ENCODE data around the gene DGKB.

Gene DGKB

DNA sequence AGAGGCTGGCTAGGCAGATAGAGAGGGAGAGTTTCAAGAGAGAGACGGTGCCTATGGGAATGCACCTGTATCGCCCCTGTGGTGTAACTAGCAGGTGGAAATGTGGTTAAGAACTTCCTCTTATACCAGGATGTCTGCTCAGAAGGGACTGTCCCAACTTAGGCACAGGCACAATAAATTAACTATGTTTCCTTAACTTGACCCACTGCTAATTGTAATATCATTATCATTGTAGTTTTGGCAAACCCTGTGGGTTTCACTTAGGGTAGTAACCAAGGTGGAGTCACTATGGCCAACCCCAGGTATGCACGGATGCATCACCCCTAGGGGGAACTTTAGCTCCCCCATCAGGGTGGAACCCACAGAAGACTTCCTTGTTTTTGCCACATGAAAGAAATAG, 455.7 kb downstream of the DGKB start:
- no peak for DNase-seq

DNA sequence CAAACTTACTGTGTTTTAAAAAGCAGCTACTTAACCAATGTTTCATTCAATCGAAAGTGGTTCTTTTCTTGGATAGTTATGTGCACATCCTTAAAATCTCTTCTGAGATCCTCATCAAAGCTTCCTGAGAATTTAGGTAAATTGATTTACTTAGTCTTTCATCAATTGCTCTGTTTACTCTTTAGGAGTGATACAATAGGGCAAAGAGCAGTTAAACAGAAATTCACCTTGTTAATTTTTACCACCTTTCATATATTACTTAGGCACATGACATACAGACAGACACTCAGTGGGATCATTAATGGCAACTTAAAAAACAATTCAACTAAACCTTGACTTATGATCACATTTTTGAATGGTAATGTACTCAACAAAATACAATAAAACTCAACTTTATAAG, 456.3 kb downstream of the DGKB start:
- DNase-seq = no peak

DNA sequence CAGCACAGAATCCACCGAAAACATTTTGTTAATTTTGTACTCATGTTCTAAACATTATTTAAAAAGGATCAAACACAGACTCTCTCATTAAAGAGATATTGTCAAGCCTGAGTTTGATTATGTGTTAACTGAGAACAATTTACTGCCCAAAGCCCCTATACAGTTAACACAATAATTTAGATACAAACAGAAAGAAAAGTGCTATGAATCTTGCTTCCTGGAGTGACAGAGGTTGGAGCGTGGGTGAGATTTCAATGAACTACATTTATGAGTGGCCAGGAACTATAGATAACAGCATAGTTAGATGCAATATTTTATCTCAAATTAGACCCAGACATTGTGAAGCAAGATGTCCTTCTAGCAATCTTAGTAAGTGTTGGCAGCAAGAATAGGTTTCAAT, 464.2 kb downstream of the DGKB start:
- DNase-seq = no peak

DNA sequence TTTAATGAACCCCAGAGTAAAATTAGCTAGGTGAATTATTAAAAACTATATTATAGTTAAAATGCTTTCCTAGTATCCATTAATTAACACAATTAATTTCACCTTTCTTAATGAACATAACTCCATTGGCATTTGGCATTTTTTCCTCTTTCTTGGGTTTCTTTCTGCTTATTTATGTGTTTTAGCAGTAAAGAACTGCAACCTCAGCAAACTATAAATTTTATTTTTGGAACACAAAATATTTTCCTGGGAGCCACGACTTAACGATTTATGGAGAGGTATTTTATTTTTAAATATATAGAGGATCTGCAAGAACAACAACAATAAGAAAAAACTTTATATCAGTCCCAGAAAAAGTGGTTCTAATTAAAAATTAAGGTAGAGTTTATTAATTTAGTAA, 465.7 kb downstream of the DGKB start:
- DNase-seq = no peak

DNA sequence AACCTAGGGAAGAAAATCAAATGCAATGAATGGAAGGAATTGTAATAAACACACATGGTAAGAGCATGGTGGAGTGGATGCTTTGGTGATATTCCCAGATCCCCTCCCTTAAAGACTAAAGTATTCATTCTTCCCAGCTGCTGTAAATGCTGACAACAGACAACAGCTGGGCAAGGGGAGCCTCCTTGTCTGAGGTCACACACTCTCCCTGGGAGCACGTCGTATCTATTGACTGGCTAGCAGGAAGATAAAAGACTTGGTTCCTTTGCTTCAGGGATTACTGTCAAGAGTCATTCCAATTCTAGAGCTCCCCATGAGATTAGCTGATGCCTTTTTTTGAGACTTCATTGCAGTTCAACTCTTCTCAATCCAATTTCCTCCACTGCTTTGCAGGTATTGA, 469.6 kb downstream of the DGKB start:
- no peak for DNase-seq

DNA sequence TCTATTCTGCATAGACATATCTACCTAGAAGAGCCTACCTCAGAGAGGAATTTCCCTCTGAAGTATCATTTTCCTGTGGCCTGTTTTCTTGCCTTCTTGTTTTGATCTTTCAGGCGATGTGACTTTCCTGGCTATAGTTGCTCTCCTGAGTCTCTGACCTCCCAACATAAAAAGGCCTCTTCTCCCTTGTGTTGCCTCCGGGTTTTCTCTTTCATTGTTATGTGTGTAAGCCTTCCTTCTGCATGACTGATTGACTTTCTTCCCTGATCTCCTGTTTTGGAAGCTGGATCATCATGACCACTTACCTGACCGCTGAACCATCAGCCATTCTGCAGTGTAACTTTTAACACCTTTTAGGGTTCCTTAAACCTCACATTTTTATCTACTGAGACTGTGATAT, 471.6 kb downstream of the DGKB start:
- no peak for DNase-seq

DNA sequence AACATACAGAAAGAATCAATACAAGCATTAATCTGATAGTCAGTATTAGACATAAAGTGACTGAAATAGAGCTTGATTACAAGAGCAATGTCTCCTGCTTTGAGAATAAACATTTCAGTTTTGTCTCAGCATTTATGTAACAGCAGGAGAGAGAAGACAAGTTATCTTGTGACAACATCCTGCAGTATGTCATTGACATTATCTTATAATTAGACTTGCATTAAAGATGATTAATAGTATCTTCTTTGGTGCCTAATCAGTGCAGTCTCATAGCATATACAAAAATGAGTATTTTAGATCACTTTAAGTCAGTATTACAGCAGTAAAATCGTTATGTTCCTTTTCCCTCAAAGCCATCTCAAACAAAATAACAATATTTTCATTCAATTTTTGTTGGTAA, 477.0 kb downstream of the DGKB start:
- DNase-seq = no peak

DNA sequence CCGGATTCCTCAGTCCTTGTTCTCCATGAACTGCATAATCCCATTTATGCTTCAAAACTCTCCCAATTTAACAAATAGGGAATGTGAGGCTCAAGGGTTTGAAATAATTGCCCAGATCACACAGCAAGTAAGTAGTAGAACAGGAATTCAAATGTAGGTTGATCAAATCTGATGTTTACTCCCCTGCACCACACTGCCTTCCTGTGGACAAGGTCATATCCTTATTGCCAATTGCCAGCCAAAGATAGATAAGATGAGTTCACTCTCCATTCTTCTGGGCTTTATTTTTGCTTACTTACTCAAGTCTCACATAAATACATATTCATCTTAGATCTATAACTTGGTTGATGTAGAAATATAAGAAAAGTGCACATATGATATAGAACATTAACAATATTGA, 477.9 kb downstream of the DGKB start:
- no peak for DNase-seq

DNA sequence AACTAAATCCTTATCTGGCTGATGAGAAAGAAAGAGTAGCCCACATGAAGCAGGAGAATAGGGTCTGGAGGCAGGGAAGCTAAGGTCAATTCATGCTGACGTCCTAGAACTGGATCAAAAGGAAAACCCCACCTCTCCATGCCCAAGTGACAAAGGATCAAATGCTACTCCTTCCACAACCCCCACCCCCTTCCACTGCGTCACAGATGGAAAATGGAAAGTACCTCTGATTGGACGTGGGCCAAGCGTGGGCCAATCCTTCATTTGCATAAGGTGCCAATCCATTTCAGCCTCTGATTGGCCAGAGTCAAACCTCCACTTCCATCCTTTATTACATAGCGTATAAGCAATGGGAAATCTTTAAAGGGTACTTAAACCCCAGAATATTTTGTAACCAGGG, 481.8 kb downstream of the DGKB start:
- DNase-seq = no peak

DNA sequence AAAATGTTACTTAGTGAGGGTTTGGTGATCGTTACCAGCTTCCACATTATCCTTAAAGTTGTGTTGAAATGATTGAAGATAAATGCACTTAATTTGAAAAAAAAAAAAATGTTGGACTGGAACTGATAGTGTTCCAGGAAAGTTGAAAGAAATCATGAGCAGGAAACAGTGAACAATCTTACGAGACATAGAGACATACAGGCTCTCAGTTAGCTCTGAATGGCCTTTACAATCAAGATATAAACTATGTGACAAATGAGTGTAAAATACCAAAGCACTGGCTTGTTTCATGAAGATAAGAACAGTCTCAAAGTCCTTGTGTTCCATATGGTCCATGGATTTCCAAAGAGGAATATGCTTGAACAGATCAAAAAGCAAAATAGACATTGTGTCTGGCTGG, 483.0 kb downstream of the DGKB start:
- DNase-seq = no peak

DNA sequence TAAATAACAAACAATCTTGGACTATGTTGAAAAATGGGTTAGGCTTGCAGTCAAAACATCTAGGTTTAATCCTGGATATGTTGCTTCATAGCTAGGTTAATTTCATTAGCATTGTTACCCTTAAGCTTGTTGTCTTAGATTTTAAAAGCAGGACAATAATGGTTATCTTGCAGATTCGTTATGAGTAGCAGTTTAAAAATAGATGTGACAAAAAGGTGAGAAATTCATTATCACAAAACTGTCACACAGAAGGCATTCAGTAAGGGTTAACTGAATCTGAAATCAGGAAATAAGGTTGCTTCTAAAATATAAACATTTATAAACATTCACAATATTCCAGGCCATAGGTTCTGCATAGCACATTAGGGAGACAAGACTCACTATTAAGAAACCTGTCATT, 483.9 kb downstream of the DGKB start:
- DNase-seq = no peak

DNA sequence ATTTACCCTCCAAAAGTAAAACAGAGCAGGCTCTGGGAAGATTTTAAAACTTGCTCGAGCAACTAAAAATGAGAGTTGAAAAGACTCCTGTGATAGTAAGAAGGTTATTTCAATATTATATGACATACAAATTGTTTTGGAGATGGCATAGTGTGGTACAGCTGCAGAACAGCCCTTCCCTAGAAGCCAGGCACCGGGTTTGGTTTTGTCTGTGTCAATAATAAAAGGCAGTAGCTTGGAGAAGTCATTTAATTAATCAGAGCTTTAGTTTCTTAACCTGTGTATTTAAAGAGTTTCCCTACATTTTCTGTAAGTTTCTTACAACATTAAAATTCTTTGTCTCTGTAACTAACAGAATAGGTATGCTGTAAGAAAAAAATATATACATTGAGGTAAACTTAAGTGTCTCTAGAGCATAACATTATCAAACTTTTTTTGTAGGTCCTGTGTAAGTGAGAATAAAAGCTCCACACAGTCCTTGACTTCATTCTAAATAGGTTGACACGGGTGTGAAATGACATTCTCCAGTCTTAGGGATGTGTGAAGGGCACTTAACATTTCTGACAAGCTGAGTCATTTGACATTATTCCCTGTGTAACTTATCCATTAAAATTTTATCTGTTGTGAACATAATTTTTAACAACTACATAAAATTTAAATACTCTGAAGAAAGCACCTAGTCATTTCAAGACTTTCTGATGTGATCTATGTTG, 488.1 kb downstream of the DGKB start:
- DNase-seq = no peak

DNA sequence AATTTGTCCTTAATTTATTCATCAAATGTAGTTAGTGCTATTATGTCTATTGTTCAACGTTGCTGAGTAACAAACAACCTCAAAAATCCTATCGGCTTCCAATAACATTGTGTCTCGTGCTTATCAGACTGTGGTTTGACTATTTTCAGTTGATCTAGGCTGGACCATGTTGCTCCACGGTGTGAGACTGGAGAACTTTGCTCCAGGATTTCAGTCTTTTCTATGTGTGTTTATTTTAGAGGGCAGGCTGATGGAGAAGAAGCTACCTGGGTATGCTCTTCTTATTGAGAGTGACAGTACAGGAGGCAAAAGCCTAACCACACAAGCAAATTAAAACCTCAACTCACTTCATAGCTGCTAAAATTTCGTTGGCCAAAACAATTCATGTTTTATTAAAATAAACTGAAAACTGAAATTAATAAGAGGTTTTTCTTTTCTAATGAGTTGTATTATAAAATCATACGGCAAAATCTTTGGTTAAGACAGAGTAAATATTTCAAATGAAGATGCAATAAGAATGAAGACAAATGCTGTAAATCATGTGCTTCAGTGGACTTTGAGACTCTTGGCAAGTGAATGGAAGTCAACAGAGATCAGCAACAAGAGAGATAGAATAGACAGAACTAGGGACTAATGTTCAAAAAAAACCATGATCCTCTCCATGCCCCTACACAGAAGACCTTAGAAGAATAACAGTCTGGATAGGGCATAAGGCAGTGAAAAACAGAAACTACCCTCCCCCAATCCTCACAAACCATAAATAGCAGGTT, 495.1 kb downstream of the DGKB start:
- DNase-seq = no peak

DNA sequence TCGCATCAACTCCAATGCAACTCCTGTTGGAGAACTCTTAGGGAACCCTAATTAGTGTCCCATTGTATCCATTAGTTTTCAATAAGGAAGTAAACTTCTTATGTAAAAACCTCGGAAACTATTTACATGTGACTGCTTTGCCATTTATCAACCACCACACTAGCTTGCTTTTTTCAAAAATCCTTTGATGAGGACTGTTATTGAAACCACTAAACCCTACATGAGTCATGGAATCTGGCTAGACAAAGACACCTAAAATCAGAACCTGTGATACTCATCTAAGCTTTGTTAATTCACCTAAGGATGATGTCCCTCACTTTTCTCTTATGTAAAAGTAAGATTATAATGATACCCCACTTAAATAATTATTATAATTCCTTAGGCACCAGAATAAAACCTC, 499.0 kb downstream of the DGKB start:
- no peak for DNase-seq

DNA sequence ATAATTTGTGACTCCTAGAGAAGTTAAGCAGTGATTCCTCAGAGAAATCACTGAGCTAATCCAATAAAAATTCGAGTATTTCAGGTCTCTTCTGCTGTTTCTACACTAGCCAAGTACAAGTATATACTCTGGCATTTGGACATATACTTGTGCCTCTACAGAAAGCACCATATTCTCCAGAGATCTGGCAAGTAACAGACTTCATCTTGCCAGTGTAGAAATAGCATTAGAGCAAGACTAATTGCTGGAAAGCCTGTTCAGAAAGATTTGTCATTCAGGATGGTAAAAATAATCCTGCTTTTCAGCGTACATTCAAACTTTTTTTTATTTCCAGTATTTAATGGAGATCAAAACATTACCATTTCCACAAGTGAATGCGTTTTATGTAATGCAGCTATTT, 502.3 kb downstream of the DGKB start:
- no peak for DNase-seq

DNA sequence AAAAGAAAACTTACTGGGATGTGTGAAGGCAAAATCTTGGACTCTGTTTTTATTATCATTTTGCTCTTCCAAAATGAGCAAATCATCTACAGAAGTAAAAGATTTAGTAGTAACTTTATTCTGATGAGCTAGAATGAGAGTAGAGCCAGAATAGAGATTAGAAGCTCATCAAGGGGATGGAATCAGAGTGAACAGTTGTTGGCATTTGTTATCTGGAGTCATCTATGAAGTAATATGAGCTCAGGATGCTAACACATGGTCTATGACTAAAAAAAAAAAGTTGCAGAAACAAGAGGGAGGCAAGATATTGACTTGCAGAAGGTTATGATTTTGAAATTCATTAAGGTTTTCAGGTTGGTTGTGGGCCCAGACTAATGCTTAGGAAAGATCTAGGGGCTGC, 504.0 kb downstream of the DGKB start:
- DNase-seq = no peak

DNA sequence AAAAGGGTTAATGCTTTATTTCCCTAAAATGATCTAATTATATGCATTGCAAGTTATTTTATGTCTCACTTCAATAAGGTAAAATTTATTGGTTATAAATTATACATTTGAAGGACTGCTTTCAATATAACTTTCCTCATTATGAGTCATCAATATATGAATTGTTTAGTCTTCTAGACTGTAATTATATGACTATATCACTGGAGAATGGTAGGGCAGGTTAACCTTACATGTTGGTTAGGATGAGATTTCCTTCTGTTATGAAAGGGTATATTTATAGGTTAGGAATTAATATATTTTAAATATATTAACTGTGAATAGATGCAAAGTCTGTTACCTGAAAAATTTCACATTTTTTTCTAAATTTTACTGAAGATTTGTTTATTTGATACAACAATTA, 506.7 kb downstream of the DGKB start:
- DNase-seq = no peak

DNA sequence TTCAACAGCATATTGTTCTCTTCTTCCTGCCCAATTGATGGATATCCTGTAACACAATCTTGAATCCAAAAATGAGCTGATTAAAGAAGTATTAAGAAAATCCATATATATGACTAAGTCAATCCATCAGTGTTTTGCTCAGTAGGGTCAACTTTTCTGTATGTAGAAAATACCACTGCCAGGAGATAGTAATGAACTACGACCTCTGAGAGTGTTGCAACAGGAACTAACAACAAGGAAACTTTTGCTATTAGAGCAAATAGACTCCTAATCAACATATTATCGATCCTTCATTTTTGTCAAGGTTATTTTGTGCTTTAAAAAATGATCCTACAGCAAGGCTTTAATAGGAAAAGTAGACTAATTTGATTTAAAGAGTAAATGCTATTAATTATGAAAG, 507.8 kb downstream of the DGKB start:
- no peak for DNase-seq

DNA sequence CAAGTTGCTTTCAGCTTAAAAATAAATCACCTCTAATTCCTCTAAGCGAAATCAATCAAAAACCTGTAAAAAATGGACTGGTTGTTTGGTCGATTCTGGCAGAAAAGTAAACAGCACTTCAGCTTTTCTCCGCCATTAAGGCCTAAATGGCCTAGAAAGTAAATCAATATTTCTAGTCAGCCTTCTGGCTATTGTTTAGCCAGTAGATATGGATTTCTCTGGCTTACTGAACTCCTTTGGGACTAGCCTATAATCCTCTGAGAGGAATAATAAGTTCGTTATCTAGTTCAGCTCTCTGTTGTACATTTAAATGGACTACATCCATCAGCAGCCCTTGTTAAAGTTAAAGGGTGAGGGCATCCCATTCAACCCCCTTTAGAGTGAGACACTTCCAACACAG, 513.0 kb downstream of the DGKB start:
- DNase-seq = no peak

DNA sequence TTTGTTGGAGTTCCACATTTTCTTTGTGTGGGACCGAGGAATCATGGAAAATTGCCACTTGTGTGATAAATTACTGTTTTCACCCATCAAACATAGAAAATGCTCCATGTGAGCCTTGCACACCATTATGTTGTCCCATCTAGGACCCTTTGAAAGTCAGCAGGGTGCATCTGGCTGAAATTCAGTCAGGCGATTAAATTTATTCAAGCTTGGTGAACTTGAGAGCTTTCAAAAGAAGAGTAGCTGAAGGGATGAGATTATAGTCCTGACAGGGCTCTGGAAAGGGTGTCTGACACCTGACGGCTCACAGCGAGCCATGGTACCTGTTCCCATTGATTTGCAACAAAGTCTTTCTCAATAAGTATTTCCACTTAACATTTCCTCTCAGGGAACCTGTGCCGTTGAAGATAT, 513.4 kb downstream of the DGKB start:
- DNase-seq = no peak

DNA sequence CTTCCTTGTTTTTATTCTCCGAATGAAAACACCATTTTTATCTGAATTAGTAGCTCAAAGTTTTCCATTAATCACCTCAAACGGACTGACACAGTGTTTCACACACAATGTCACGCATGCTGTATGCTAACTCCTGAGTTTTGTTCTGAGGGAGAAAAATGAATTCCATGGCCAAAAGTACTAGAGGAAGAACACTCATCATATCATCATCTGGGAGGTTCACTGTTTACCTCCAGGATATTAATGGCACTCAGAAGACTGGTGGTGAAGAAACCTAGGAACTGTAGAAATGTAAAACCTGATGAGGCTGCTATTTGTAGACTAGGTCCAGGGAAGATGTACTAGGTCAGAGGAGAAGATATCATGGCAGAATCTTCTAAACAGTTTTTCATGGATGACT, 517.5 kb downstream of the DGKB start:
- no peak for DNase-seq

DNA sequence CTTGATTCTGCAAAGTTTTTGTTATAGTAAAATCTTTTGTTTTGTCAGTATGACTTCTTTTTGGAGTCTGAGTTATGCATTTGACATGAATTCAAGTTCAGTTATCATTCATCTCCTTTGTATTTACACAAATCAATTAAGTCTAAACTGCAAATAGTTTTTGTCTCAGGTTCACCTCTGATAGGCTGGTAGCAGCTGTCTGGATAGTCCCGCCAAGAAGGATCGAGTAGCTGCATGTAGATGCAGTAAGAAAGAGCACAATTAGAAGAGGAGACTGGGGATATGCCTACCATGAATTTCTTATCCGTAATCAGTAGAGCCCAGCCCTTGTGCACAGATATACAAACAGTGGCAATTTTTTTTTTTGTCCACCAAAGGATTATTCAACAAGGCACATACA, 520.6 kb downstream of the DGKB start:
- DNase-seq = no peak

DNA sequence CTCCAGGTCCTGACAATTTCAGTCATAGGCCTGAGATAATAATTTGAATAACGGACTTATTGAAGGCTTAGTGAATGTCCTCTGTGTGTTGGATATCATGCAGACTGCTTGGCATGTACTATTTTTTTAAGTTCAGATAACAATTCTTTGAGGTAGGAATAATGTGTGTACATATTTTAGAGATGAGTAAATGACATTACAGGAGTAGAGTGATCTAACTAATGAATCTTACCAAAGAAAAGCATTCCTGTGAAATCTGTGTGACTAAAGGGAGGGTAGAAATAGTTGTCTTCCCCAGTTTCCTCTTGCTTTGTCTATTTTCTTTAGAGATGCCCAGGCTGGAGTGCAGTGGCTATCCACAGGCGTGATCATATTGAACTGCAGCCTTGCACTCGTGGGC, 521.2 kb downstream of the DGKB start:
- no peak for DNase-seq

DNA sequence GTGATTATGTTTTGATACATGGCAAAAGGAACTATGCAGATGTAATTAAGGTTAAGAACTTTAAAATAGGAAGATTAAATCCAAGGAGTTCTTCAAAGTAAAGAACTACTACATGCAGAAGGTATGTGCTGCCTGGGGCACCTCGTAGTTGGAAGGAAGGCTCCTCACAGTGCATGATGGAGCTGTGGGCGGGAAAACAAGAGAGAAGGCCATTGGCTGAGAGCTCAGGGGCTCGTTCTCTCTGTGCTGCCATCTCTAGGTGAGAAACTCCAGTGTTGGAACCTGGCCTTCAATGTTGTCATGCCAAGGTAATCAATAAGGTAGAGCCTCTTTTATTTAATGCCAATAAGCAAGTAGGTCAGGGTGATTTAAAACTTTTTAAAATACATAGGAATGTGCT, 521.7 kb downstream of the DGKB start:
- DNase-seq = no peak

Measured in C1 segment of cervical spinal cord (tissue), 14 donors.